Measurements from ENCODE around the gene CRYGS.

GRCh38 chr3:186564586-186564985, 20.4 kb upstream of the CRYGS start:
- no peak for TF ChIP-seq CTCF (IDR thresholded peaks at IDR 0.05)
- TF ChIP-seq POLR2A (IDR thresholded peaks at IDR 0.05), result no peak

Measured in esophagus squamous epithelium (tissue), 4 donors.